Parathyroid adenoma (tissue), 2 donors: ENCODE measurements around the gene RSPH1.

Source experiments
- H2AFZ ChIP-seq: fragments of 300-600 bp; sonication (generic); one replicate; pipeline ENCODE4 v1.7.0; 2017; ENCODE audit warnings: antibody characterized with exemption, mild to moderate bottlenecking
- H3K27ac ChIP-seq: fragments of 300-600 bp; sonication (generic); one replicate; pipeline ENCODE4 v1.7.0; 2017
- H3K27me3 ChIP-seq: fragments of 300-600 bp; sonication (generic); one replicate; pipeline ENCODE4 v1.7.0; 2017; ENCODE audit warnings: low read length; ENCODE audit not compliant: control insufficient read depth, insufficient read depth
- H3K36me3 ChIP-seq: fragments of 300-600 bp; sonication (generic); one replicate; pipeline ENCODE4 v1.7.0; 2017; ENCODE audit warnings: low read length; ENCODE audit not compliant: control insufficient read depth, insufficient read depth
- H3K4me1 ChIP-seq: fragments of 300-600 bp; sonication (generic); one replicate; pipeline ENCODE4 v1.7.0; 2017; ENCODE audit warnings: control low read depth
- H3K4me2 ChIP-seq: fragments of 300-600 bp; sonication (generic); one replicate; pipeline ENCODE4 v1.7.0; 2017; ENCODE audit warnings: low read length
- H3K4me3 ChIP-seq: fragments of 300-600 bp; sonication (generic); one replicate; pipeline ENCODE4 v1.7.0; 2017; ENCODE audit warnings: low read depth, low read length
- H3K79me2 ChIP-seq: fragments of 300-600 bp; sonication (generic); one replicate; pipeline ENCODE4 v1.7.0; 2017; ENCODE audit warnings: control low read depth
- H3K9ac ChIP-seq: fragments of 300-600 bp; sonication (generic); one replicate; pipeline ENCODE4 v1.7.0; 2017; ENCODE audit warnings: mild to moderate bottlenecking
- H3K9me3 ChIP-seq: fragments of 300-600 bp; sonication (generic); one replicate; pipeline ENCODE4 v1.7.0; 2017; ENCODE audit warnings: low read length; ENCODE audit not compliant: control insufficient read depth
- CTCF ChIP-seq: fragments of 300-600 bp; sonication (generic); IDR thresholded peaks from one replicate; pipeline ENCODE4 v1.7.0; 2017; ENCODE audit warnings: antibody characterized with exemption, mild to moderate bottlenecking
- donor health status: primary hyperparathyroidism.

The RSPH1 gene

GRCh38 chr21:42455754-42456440 is 40.1 kb downstream of the RSPH1 start:
- TF ChIP-seq CTCF: no peak
- Histone ChIP-seq H3K4me2 (no peak overlapping the region), H3K36me3 (no peaks in the 10 kb centered on the region), H3K9me3 (no peaks in the 10 kb centered on the region), H3K9ac (no peak overlapping the region), H3K4me3 (no peak overlapping the region), H3K79me2 (no peaks in the 10 kb centered on the region), H3K27ac (peak overlapping the region; percentile 75), H2AFZ (peak overlapping the region; percentile 29), H3K4me1 (peaks cover 9% of the 10 kb centered on the region), H3K27me3 (no peaks in the 10 kb centered on the region)

- no peaks in the 10 kb centered on the region for H3K9me3 ChIP-seq
- no peak overlapping the region for H3K4me3 ChIP-seq
- no peak overlapping the region for H3K4me2 ChIP-seq
- peak overlapping the region; percentile 75 for H3K27ac ChIP-seq
- TF ChIP-seq CTCF: no peak
- H3K4me1 ChIP-seq: peaks cover 9% of the 10 kb centered on the region
- H2AFZ ChIP-seq: peak overlapping the region; percentile 29
- no peaks in the 10 kb centered on the region for H3K27me3 ChIP-seq
- H3K9ac ChIP-seq: no peak overlapping the region
- H3K36me3 ChIP-seq: no peaks in the 10 kb centered on the region
- no peaks in the 10 kb centered on the region for H3K79me2 ChIP-seq
These were observed 40.8 kb downstream of the RSPH1 start for GRCh38 chr21:42455196-42455595.

GRCh38 chr21:42454786-42455185 is 41.2 kb downstream of the RSPH1 start:
- H3K4me1 ChIP-seq: peaks cover 9% of the 10 kb centered on the region
- no peaks in the 10 kb centered on the region for H3K9me3 ChIP-seq
- no peak overlapping the region for H3K4me2 ChIP-seq
- no peak overlapping the region for H3K4me3 ChIP-seq
- peak overlapping the region; percentile 28 for H2AFZ ChIP-seq
- H3K9ac ChIP-seq: no peak overlapping the region
- H3K27me3 ChIP-seq: no peaks in the 10 kb centered on the region
- H3K27ac ChIP-seq: peak overlapping the region; percentile 75
- H3K36me3 ChIP-seq: no peaks in the 10 kb centered on the region
- no peaks in the 10 kb centered on the region for H3K79me2 ChIP-seq
- TF ChIP-seq CTCF: no peak

GRCh38 chr21:42453986-42454570 is 41.9 kb downstream of the RSPH1 start:
- no peak for TF ChIP-seq CTCF
- H3K4me3 ChIP-seq: no peak overlapping the region
- peak overlapping the region; percentile 54 for H3K27ac ChIP-seq
- peak overlapping the region; percentile 66 for H2AFZ ChIP-seq
- no peak overlapping the region for H3K4me2 ChIP-seq
- no peaks in the 10 kb centered on the region for H3K27me3 ChIP-seq
- H3K36me3 ChIP-seq: no peaks in the 10 kb centered on the region
- no peaks in the 10 kb centered on the region for H3K79me2 ChIP-seq
- no peak overlapping the region for H3K9ac ChIP-seq
- no peaks in the 10 kb centered on the region for H3K9me3 ChIP-seq
- H3K4me1 ChIP-seq: peaks cover 9% of the 10 kb centered on the region
